Measurements from ENCODE around the gene LRIG1.

- TF ChIP-seq ZNF8 (CRISPR knock-in tag; IDR thresholded peaks at IDR 0.05) (no peak), ZNF70 (CRISPR knock-in tag; IDR thresholded peaks at IDR 0.05) (no peak), TOX (CRISPR knock-in tag; IDR thresholded peaks at IDR 0.05; ENCODE audit: borderline replicate concordance) (no peak), GLIS3 (CRISPR knock-in tag; IDR thresholded peaks at IDR 0.05) (no peak), ZFP30 (CRISPR knock-in tag; IDR thresholded peaks at IDR 0.05) (no peak), CREB5 (CRISPR knock-in tag; IDR thresholded peaks at IDR 0.05; ENCODE audit: low read depth) (no peak), ESRRG (CRISPR knock-in tag; IDR thresholded peaks at IDR 0.05) (no peak), ARNTL (CRISPR knock-in tag; IDR thresholded peaks at IDR 0.05; ENCODE audit: borderline replicate concordance, low read depth) (no peak), RARB (CRISPR knock-in tag; IDR thresholded peaks at IDR 0.05) (no peak), TCF4 (CRISPR knock-in tag; IDR thresholded peaks at IDR 0.05; ENCODE audit: borderline replicate concordance) (no peak)
- TF ChIP-seq, protein P1, sequence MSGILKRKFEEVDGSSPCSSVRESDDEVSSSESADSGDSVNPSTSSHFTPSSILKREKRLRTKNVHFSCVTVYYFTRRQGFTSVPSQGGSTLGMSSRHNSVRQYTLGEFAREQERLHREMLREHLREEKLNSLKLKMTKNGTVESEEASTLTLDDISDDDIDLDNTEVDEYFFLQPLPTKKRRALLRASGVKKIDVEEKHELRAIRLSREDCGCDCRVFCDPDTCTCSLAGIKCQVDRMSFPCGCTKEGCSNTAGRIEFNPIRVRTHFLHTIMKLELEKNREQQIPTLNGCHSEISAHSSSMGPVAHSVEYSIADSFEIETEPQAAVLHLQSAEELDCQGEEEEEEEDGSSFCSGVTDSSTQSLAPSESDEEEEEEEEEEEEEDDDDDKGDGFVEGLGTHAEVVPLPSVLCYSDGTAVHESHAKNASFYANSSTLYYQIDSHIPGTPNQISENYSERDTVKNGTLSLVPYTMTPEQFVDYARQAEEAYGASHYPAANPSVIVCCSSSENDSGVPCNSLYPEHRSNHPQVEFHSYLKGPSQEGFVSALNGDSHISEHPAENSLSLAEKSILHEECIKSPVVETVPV (CRISPR knock-in tag; IDR thresholded peaks at IDR 0.05): no peak
- TF ChIP-seq, protein P2, sequence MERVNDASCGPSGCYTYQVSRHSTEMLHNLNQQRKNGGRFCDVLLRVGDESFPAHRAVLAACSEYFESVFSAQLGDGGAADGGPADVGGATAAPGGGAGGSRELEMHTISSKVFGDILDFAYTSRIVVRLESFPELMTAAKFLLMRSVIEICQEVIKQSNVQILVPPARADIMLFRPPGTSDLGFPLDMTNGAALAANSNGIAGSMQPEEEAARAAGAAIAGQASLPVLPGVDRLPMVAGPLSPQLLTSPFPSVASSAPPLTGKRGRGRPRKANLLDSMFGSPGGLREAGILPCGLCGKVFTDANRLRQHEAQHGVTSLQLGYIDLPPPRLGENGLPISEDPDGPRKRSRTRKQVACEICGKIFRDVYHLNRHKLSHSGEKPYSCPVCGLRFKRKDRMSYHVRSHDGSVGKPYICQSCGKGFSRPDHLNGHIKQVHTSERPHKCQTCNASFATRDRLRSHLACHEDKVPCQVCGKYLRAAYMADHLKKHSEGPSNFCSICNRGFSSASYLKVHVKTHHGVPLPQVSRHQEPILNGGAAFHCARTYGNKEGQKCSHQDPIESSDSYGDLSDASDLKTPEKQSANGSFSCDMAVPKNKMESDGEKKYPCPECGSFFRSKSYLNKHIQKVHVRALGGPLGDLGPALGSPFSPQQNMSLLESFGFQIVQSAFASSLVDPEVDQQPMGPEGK (CRISPR knock-in tag; IDR thresholded peaks at IDR 0.05; ENCODE audit: borderline replicate concordance): no peak
Measured at GRCh38 chr3:66531256-66531655, 30.4 kb upstream of the LRIG1 start.
